ENCODE measurements around the gene CREB3. TPM values are rescaled to one million over a fixed set of nuclear protein-coding genes. Genes with fewer than 3 reads are reported as not detected.

The CREB3 gene
- total RNA-seq, 6 donors from 2014 or later = 27.2 to 61.3 (median 33.5) TPM

DNA sequence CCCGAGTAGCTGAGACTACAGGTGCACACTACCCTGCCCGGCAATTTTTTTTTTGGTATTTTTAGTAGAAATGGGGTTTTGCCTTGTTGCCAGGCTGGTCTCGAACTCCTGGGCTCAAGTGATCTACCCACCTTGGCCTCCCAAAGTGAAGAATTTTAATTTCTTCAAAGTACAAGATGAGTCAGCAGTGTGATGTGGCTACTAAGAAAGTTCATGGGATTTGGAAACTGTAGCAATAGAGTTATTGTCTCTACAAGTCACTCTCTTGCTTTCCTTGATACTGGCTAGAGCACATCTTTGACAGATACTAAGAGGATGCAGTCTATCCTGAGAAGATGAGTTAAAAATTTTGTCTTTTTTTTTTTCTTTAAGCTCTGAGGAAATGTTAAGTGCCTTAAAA, 1.6 kb downstream of the CREB3 start:
- TF ChIP-seq POLR2A (IDR thresholded peaks at IDR 0.05) (no peak), POLR2AphosphoS5 (IDR thresholded peaks at IDR 0.05) (no peak), EP300 (IDR thresholded peaks at IDR 0.05) (no peak)
- WGBS, 2 donors = 91 to 96% methylated on average over 3 of the region's 3 CpGs
- Histone ChIP-seq H3K9me3 (no peaks in the 10 kb centered on the region), H3K4me3 (no peak overlapping the region), H3K27ac (peak overlapping the region in 3 of 4 donors; percentile 3 to 97 (median 97)), H3K36me3 (peaks cover 37 to 50% (median 43%) of the 10 kb centered on the region in 4 donors), H3K27me3 (no peaks in the 10 kb centered on the region), H3K4me1 (peaks cover 29 to 48% (median 37%) of the 10 kb centered on the region in 4 donors)
- DNase-seq (no peak), ATAC-seq (ENCODE audit: low FRiP score in 2 of 2) (no peak)

DNA sequence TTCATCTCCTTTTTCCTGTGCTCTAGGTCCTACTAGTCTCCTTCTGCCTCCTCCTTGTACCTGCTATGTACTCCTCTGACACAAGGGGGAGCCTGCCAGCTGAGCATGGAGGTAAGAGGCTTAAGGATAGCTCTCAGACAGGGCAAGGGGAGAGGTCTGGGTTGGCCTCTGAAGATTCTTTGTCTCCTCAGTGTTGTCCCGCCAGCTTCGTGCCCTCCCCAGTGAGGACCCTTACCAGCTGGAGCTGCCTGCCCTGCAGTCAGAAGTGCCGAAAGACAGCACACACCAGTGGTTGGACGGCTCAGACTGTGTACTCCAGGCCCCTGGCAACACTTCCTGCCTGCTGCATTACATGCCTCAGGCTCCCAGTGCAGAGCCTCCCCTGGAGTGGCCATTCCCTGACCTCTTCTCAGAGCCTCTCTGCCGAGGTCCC, 3.8 kb downstream of the CREB3 start:
- no peaks in the 10 kb centered on the region for H3K9me3 ChIP-seq
- peak overlapping the region; percentile 2 to 56 (median 20) for H3K27ac ChIP-seq
- H3K27me3 ChIP-seq = no peaks in the 10 kb centered on the region
- peak in 1 of 2 donors; percentile 69 for DNase-seq
- 13 to 22% methylated on average over 1 to 2 of the region's 5 CpGs for WGBS, 2 donors
- no peak for ATAC-seq (ENCODE audit: low FRiP score in 2 of 2)
- TF ChIP-seq POLR2AphosphoS5 (IDR thresholded peaks at IDR 0.05) (no peak), EP300 (IDR thresholded peaks at IDR 0.05) (no peak), POLR2A (IDR thresholded peaks at IDR 0.05) (no peak)
- TF ChIP-seq, protein P1, sequence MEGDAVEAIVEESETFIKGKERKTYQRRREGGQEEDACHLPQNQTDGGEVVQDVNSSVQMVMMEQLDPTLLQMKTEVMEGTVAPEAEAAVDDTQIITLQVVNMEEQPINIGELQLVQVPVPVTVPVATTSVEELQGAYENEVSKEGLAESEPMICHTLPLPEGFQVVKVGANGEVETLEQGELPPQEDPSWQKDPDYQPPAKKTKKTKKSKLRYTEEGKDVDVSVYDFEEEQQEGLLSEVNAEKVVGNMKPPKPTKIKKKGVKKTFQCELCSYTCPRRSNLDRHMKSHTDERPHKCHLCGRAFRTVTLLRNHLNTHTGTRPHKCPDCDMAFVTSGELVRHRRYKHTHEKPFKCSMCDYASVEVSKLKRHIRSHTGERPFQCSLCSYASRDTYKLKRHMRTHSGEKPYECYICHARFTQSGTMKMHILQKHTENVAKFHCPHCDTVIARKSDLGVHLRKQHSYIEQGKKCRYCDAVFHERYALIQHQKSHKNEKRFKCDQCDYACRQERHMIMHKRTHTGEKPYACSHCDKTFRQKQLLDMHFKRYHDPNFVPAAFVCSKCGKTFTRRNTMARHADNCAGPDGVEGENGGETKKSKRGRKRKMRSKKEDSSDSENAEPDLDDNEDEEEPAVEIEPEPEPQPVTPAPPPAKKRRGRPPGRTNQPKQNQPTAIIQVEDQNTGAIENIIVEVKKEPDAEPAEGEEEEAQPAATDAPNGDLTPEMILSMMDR (IDR thresholded peaks at IDR 0.05) = peak; percentile 69 to 82 (median 75)
- no peak overlapping the region for H3K4me3 ChIP-seq
- peaks cover 53 to 70% (median 64%) of the 10 kb centered on the region in 4 donors for H3K36me3 ChIP-seq
- peaks cover 10 to 27% (median 18%) of the 10 kb centered on the region in 4 donors for H3K4me1 ChIP-seq

DNA sequence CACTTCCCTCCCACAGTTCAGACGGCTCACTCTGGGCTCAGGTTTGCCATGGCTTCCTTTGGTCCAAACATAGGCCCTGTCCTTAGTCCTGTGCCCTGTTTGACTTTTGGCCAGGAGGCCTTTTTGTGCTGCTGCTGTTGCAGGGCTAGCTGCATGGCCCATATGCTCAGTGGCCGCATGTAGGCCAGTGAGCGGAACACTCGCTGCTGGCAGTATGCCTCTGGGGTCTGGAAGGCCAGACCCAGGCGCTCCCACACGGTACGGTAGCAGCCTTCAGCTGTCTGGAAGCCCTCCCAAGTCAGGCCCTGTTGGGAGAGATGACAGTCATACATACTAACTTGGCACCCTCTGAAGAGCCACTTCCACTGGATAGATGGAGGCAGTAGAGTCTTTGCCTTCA, 4.7 kb downstream of the CREB3 start:
- Histone ChIP-seq H3K36me3 (peaks cover 53 to 79% (median 69%) of the 10 kb centered on the region in 4 donors), H3K4me3 (no peak overlapping the region), H3K9me3 (no peaks in the 10 kb centered on the region), H3K27me3 (no peaks in the 10 kb centered on the region), H3K4me1 (peaks cover 10 to 26% (median 17%) of the 10 kb centered on the region in 4 donors), H3K27ac (no peak overlapping the region)
- WGBS, 2 donors = 30 to 82% methylated on average over 1 to 7 of the region's 7 CpGs
- no peak for ATAC-seq (ENCODE audit: low FRiP score in 2 of 2)
- DNase-seq = no peak
- TF ChIP-seq EP300 (IDR thresholded peaks at IDR 0.05) (no peak), POLR2A (IDR thresholded peaks at IDR 0.05) (no peak), POLR2AphosphoS5 (IDR thresholded peaks at IDR 0.05) (no peak)

DNA sequence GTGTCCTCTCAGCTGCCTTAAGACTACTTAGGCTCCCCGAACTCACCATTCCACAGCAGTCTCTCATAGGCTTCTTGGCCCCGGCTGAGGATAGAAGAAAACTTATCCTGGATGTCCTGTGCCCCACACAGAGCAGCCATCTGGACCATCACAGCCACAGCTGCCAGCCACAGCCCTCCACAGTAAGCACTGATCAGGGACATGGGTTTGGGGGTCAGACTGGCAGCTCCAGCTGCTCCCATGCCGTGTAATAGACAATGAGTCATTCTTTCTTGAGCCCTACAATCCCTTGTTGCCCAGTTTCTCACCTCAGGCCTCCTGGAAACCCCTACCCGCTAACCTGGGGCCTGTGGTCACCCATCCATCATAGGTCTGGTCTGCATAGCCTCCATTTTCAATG, 5.7 kb downstream of the CREB3 start:
- no peak overlapping the region for H3K27ac ChIP-seq
- no peak overlapping the region for H3K4me3 ChIP-seq
- no peaks in the 10 kb centered on the region for H3K9me3 ChIP-seq
- 88 to 91% methylated on average over 4 of the region's 4 CpGs for WGBS, 2 donors
- no peak for ATAC-seq (ENCODE audit: low FRiP score in 2 of 2)
- no peaks in the 10 kb centered on the region for H3K27me3 ChIP-seq
- peaks cover 62 to 89% (median 80%) of the 10 kb centered on the region in 4 donors for H3K36me3 ChIP-seq
- peaks cover 5 to 24% (median 14%) of the 10 kb centered on the region in 4 donors for H3K4me1 ChIP-seq
- no peak for DNase-seq
- TF ChIP-seq POLR2AphosphoS5 (IDR thresholded peaks at IDR 0.05) (no peak), POLR2A (IDR thresholded peaks at IDR 0.05) (no peak), EP300 (IDR thresholded peaks at IDR 0.05) (no peak)
- TF ChIP-seq, protein P1 (IDR thresholded peaks at IDR 0.05) = no peak

DNA sequence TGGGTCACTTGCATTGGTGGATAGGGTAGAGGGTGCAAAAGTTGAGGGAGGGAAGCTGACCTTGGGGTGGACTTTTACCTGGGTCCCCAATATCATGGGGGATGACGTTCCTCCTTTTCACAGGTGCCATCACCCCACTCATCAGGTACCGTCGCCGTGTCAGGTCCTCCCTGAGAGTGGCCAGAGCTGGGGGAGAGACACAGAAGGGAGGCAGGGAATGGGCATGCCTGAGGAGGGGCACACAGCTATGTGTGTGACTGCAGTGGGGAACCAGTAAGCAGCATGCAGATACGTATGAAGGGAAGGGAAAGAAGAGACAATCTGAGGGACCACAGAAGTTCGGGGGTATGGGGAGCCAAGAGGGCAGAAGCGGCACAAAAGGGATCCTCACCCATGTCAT, 6.5 kb downstream of the CREB3 start:
- H3K27ac ChIP-seq = no peak overlapping the region
- TF ChIP-seq, protein P1 (IDR thresholded peaks at IDR 0.05) = no peak
- TF ChIP-seq POLR2AphosphoS5 (IDR thresholded peaks at IDR 0.05) (no peak), POLR2A (IDR thresholded peaks at IDR 0.05) (no peak), EP300 (IDR thresholded peaks at IDR 0.05) (no peak)
- no peaks in the 10 kb centered on the region for H3K9me3 ChIP-seq
- H3K4me3 ChIP-seq = no peak overlapping the region
- peaks cover 0 to 24% (median 10%) of the 10 kb centered on the region in 4 donors for H3K4me1 ChIP-seq
- 89 to 92% methylated on average over 7 of the region's 7 CpGs for WGBS, 2 donors
- DNase-seq (no peak), ATAC-seq (ENCODE audit: low FRiP score in 2 of 2) (no peak)
- peaks cover 63 to 97% (median 87%) of the 10 kb centered on the region in 4 donors for H3K36me3 ChIP-seq
- no peaks in the 10 kb centered on the region for H3K27me3 ChIP-seq

DNA sequence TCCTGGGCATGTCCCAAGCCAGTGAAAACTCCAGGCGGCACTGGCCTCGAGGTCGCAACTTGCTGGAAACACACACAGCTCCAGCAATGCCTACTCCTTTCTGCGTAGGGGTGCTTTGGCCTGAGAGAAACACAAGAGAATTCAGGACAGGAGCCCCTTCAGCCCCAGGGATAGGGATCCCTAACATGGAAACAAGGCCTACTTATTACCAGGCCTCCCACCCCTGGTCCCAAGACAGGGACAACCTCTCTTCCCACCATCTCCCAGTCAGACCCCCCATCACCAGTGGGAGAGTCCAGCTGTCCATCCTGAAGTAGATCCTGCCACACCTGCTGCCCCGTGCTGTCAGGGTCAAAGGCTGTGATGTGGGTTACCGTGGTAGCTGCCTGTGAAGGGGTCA, 7.8 kb downstream of the CREB3 start:
- WGBS, 2 donors = 92 to 96% methylated on average over 4 to 6 of the region's 6 CpGs
- TF ChIP-seq, protein P1 (IDR thresholded peaks at IDR 0.05) = no peak
- no peak for TF ChIP-seq EP300 (IDR thresholded peaks at IDR 0.05)
- no peak for TF ChIP-seq POLR2A (IDR thresholded peaks at IDR 0.05)
- no peak for TF ChIP-seq POLR2AphosphoS5 (IDR thresholded peaks at IDR 0.05)
- DNase-seq (no peak), ATAC-seq (ENCODE audit: low FRiP score in 2 of 2) (no peak)
- H3K4me1 ChIP-seq = peaks cover 0 to 29% (median 15%) of the 10 kb centered on the region in 4 donors
- no peak overlapping the region for H3K4me3 ChIP-seq
- peaks cover 59 to 98% (median 90%) of the 10 kb centered on the region in 4 donors for H3K36me3 ChIP-seq
- no peak overlapping the region for H3K27ac ChIP-seq
- no peaks in the 10 kb centered on the region for H3K27me3 ChIP-seq
- no peaks in the 10 kb centered on the region for H3K9me3 ChIP-seq

All from upper lobe of left lung (tissue), 6 donors.